Measurements from ENCODE around the gene PHKA2.

DNA sequence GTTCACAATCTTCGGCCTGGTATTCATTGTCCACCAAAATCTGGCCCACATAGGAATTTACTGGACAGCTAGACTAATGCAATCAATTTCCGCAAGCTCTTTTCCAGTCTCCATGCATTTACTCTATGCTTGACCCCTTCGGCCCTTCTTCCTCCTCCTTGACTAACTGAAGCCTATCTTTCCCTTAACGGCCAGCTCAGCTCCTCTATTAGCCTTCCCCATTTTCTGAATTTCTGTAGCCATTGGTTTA lies 1.2 kb upstream of the PHKA2 start:
- TF ChIP-seq, protein P1, sequence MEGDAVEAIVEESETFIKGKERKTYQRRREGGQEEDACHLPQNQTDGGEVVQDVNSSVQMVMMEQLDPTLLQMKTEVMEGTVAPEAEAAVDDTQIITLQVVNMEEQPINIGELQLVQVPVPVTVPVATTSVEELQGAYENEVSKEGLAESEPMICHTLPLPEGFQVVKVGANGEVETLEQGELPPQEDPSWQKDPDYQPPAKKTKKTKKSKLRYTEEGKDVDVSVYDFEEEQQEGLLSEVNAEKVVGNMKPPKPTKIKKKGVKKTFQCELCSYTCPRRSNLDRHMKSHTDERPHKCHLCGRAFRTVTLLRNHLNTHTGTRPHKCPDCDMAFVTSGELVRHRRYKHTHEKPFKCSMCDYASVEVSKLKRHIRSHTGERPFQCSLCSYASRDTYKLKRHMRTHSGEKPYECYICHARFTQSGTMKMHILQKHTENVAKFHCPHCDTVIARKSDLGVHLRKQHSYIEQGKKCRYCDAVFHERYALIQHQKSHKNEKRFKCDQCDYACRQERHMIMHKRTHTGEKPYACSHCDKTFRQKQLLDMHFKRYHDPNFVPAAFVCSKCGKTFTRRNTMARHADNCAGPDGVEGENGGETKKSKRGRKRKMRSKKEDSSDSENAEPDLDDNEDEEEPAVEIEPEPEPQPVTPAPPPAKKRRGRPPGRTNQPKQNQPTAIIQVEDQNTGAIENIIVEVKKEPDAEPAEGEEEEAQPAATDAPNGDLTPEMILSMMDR (IDR thresholded peaks at IDR 0.05), result no peak
- no peak for TF ChIP-seq POLR2A (IDR thresholded peaks at IDR 0.05)

All from lower leg skin (tissue), 3 donors.